IMR-90 (cell line): ENCODE results near the gene GLT1D1. TPM values are rescaled to one million over a fixed set of nuclear protein-coding genes. Genes with fewer than 3 reads are reported as not detected.

Source experiments
- ATAC-seq: fragments of 200-7000 bp; cut with Tn5 transposase; 2 replicates; pipeline ENCODE4 v1.9.1; 2020; ENCODE audit warnings: low read depth, mild to moderate bottlenecking, moderate library complexity
- BruUV-seq: library from RNA; stranded (reverse); fragments of 400-500 nt; replicated peaks from 2 replicates; lab custom pipeline; 2021; lab: Mats Ljungman, UMichigan
- CTCF ChIA-PET: fragments of 300-600 bp; formaldehyde crosslinking; extraction: SDS; loops from one replicate; lab custom pipeline; 2021; ENCODE audit warnings: antibody characterized with exemption; lab: Yijun Ruan, JAX
- POLR2A ChIA-PET: fragments of 300-600 bp; sonication (Branson Sonifier 250); formaldehyde crosslinking; loops from one replicate; lab custom pipeline; 2022; ENCODE audit warnings: antibody characterized with exemption; ENCODE audit not compliant: unreplicated experiment; lab: Charles Lee
- DNase-seq: peaks from one replicate; pipeline ENCODE4 v3.0.0; 2013
- H2AFZ ChIP-seq: replicated peaks from 2 replicates; pipeline ENCODE3; 2013; ENCODE audit warnings: low read length, mild to moderate bottlenecking; ENCODE audit not compliant: poor library complexity
- H2AK5ac ChIP-seq: 2 replicates; pipeline ENCODE4 v1.6.1; 2013; ENCODE audit warnings: low read depth, low read length, inconsistent platforms
- H2AK9ac ChIP-seq: replicated peaks from 2 replicates; pipeline ENCODE3; 2013; ENCODE audit warnings: mild to moderate bottlenecking, low read depth, low read length, moderate library complexity; ENCODE audit not compliant: poor library complexity
- H2BK120ac ChIP-seq: 2 replicates; pipeline ENCODE4 v1.6.1; 2013; ENCODE audit warnings: low read depth, low read length, inconsistent platforms
- H2BK15ac ChIP-seq: 3 replicates; pipeline ENCODE4 v1.6.1; 2013; ENCODE audit warnings: low read depth, low read length, inconsistent platforms
- H2BK20ac ChIP-seq: 2 replicates; pipeline ENCODE4 v1.6.1; 2013; ENCODE audit warnings: low read depth, mild to moderate bottlenecking, inconsistent platforms, low read length, moderate library complexity
- H2BK5ac ChIP-seq: 2 replicates; pipeline ENCODE4 v1.6.1; 2013; ENCODE audit warnings: mild to moderate bottlenecking, low read depth, low read length, inconsistent platforms; ENCODE audit not compliant: poor library complexity, severe bottlenecking
- H3K14ac ChIP-seq: replicated peaks from 2 replicates; pipeline ENCODE4 v1.6.1; 2013; ENCODE audit warnings: low read depth, low read length, inconsistent platforms
- H3K18ac ChIP-seq: 2 replicates; pipeline ENCODE4 v1.6.1; 2013; ENCODE audit warnings: low read depth, low read length, control low read depth
- H3K23ac ChIP-seq: 2 replicates; pipeline ENCODE4 v1.6.1; 2013; ENCODE audit warnings: low read depth, low read length, inconsistent platforms
- H3K27ac ChIP-seq: 2 replicates; pipeline ENCODE4 v1.5.1; 2013; ENCODE audit warnings: mild to moderate bottlenecking, control low read depth, low read length; ENCODE audit not compliant: insufficient read depth
- H3K27me3 ChIP-seq: 2 replicates; pipeline ENCODE4 v1.6.1; 2013; ENCODE audit warnings: low read length; ENCODE audit not compliant: control insufficient read depth, insufficient read depth
- H3K36me3 ChIP-seq: 2 replicates; pipeline ENCODE4 v1.6.1; 2013; ENCODE audit warnings: low read length, mixed read lengths; ENCODE audit not compliant: control insufficient read depth, insufficient read depth
- H3K4ac ChIP-seq: 2 replicates; pipeline ENCODE4 v1.6.1; 2013; ENCODE audit warnings: low read depth, low read length, inconsistent platforms
- H3K4me1 ChIP-seq: 2 replicates; pipeline ENCODE4 v1.6.1; 2013; ENCODE audit warnings: low read length, mixed read lengths; ENCODE audit not compliant: control insufficient read depth, insufficient read depth
- H3K4me2 ChIP-seq: 2 replicates; pipeline ENCODE4 v1.6.1; 2013; ENCODE audit warnings: low read depth, mild to moderate bottlenecking, control low read depth, low read length, moderate library complexity
- H3K4me3 ChIP-seq: 2 replicates; pipeline ENCODE4 v1.5.1; 2013; ENCODE audit warnings: low read depth, mild to moderate bottlenecking, control low read depth, low read length, moderate library complexity; ENCODE audit not compliant: insufficient read depth
- H3K56ac ChIP-seq: 2 replicates; pipeline ENCODE4 v1.6.1; 2013; ENCODE audit warnings: low read length, inconsistent platforms; ENCODE audit not compliant: insufficient read depth; ENCODE audit errors: extremely low read depth
- H3K79me1 ChIP-seq, 2 experiments: 2 replicates each; pipeline ENCODE4 v1.6.1; 2013; ENCODE audit warnings: low read length in 2 of 2, inconsistent platforms in 1 of 2, low read depth in 1 of 2
- H3K9ac ChIP-seq: 2 replicates; pipeline ENCODE4 v1.6.1; 2013; ENCODE audit warnings: low read depth, low read length, control low read depth
- H3K9me1 ChIP-seq: 2 replicates; pipeline ENCODE4 v1.6.1; 2013; ENCODE audit warnings: low read length, inconsistent platforms; ENCODE audit not compliant: insufficient read depth
- H3K9me3 ChIP-seq: 2 replicates; pipeline ENCODE4 v1.6.1; 2013; ENCODE audit warnings: low read length; ENCODE audit not compliant: control insufficient read depth, insufficient read depth
- H4K20me1 ChIP-seq: 2 replicates; pipeline ENCODE4 v1.6.1; 2013; ENCODE audit warnings: low read length, inconsistent platforms; ENCODE audit not compliant: insufficient read depth
- H4K5ac ChIP-seq: 2 replicates; pipeline ENCODE4 v1.6.1; 2013; ENCODE audit warnings: mild to moderate bottlenecking, low read depth, low read length, control low read depth
- H4K8ac ChIP-seq, 2 experiments: 2 replicates each; pipeline ENCODE4 v1.6.1; 2013; ENCODE audit warnings: low read depth in 2 of 2, low read length in 2 of 2, control low read depth in 1 of 2, inconsistent platforms in 1 of 2
- H4K91ac ChIP-seq: 2 replicates; pipeline ENCODE4 v1.6.1; 2013; ENCODE audit warnings: low read depth, low read length, inconsistent platforms; ENCODE audit not compliant: insufficient read depth
- BHLHE40 ChIP-seq: fragments of 150-350 bp; IDR thresholded peaks from 2 replicates; pipeline ENCODE4 v1.6.1; 2016; ENCODE audit warnings: mild to moderate bottlenecking, low read depth, low read length
- CEBPB ChIP-seq: IDR thresholded peaks from 2 replicates; pipeline ENCODE4 v1.6.1; 2012; ENCODE audit warnings: low read depth, low read length, improper control_type of control experiment
- CHD1 ChIP-seq: IDR thresholded peaks from 2 replicates; pipeline ENCODE4 v1.6.1; 2012; ENCODE audit warnings: low read depth, low read length, improper control_type of control experiment
- CTCF ChIP-seq: conservative IDR thresholded peaks from 2 replicates; pipeline ENCODE4 v1.5.1; 2012; ENCODE audit warnings: mild to moderate bottlenecking, low read depth, low read length, improper control_type of control experiment
- ELK1 ChIP-seq: fragments of 150-350 bp; IDR thresholded peaks from 2 replicates; pipeline ENCODE4 v1.6.1; 2016; ENCODE audit warnings: low read depth, mild to moderate bottlenecking, low read length, moderate library complexity, borderline replicate concordance
- FOS ChIP-seq: fragments of 150-350 bp; IDR thresholded peaks from 2 replicates; pipeline ENCODE4 v1.6.1; 2016; ENCODE audit warnings: low read depth, low read length
- MAFK ChIP-seq: IDR thresholded peaks from 2 replicates; pipeline ENCODE4 v1.6.1; 2012; ENCODE audit warnings: low read depth, low read length, improper control_type of control experiment
- MAZ ChIP-seq: IDR thresholded peaks from 2 replicates; pipeline ENCODE4 v1.6.1; 2012; ENCODE audit warnings: low read depth, mild to moderate bottlenecking, low read length, improper control_type of control experiment, moderate library complexity, borderline replicate concordance
- MXI1 ChIP-seq: IDR thresholded peaks from 2 replicates; pipeline ENCODE4 v1.6.1; 2012; ENCODE audit warnings: low read depth, mild to moderate bottlenecking, low read length, moderate library complexity, borderline replicate concordance
- NFE2L2 ChIP-seq: fragments of 150-350 bp; IDR thresholded peaks from 2 replicates; pipeline ENCODE4 v1.6.1; 2016; ENCODE audit warnings: low read depth, mild to moderate bottlenecking, low read length
- POLR2A ChIP-seq: IDR thresholded peaks from 2 replicates; pipeline ENCODE4 v1.6.1; 2012; ENCODE audit warnings: mild to moderate bottlenecking, low read depth, low read length
- RAD21 ChIP-seq: IDR thresholded peaks from 2 replicates; pipeline ENCODE4 v1.6.1; 2012; ENCODE audit warnings: low read length, improper control_type of control experiment
- RCOR1 ChIP-seq: IDR thresholded peaks from 2 replicates; pipeline ENCODE4 v1.6.1; 2012; ENCODE audit warnings: mild to moderate bottlenecking, low read length, improper control_type of control experiment; ENCODE audit not compliant: insufficient replicate concordance
- RFX5 ChIP-seq: IDR thresholded peaks from 2 replicates; pipeline ENCODE4 v1.8.0; 2012; ENCODE audit warnings: low read depth, mild to moderate bottlenecking, low read length, moderate library complexity
- SMC3 ChIP-seq: fragments of 150-350 bp; IDR thresholded peaks from 2 replicates; pipeline ENCODE4 v1.6.1; 2016; ENCODE audit warnings: low read depth, mild to moderate bottlenecking, antibody characterized with exemption, low read length, moderate library complexity
- USF2 ChIP-seq: fragments of 150-350 bp; IDR thresholded peaks from 2 replicates; pipeline ENCODE4 v1.6.1; 2017; ENCODE audit warnings: mild to moderate bottlenecking, antibody characterized with exemption, low read length, low read depth
- WGBS, 2 experiments: methylation state at CpG; one replicate each; pipeline versions ENCODE4 v1.1.5 to v1.1.7; 2013; ENCODE audit warnings: missing lambda C conversion rate in 2 of 2; ENCODE audit not compliant: insufficient read length in 1 of 2; ENCODE audit errors: extremely low coverage in 2 of 2; 5-methylcytosine and 5-hydroxymethylcytosine counted together
- dilution Hi-C: fragments of 300-500 bp; cut with HindIII; formaldehyde crosslinking; loops from one replicate; pipeline ENCODE4 v1.14.3; 2018; ENCODE audit warnings: low sequenced_read_pairs; ENCODE audit not compliant: unreplicated experiment
- in situ Hi-C: fragments of 300-500 bp; cut with MboI; formaldehyde crosslinking; loops from 3 replicates; pipeline ENCODE4 v1.14.3; 2019; ENCODE audit warnings: low sequenced_read_pairs, inconsistent platforms, mixed read lengths
- intact Hi-C: fragments of 100-400 bp; cut with micrococcal nuclease; formaldehyde crosslinking; loops from 2 replicates; pipeline ENCODE4 v1.10.0; 2022
- polyA plus RNA-seq, 3 experiments: library from polyadenylated mRNA; depleted of rRNA; stranded (reverse); fragments of >200 nt; gene quantifications; 2 replicates each; pipeline ENCODE4 v1.2.3, GENCODE V29; 2012; ENCODE audit warnings: low replicate concordance in 1 of 3
- total RNA-seq: library from RNA; depleted of rRNA; stranded (reverse); fragments of >200 nt; gene quantifications from 2 replicates; pipeline ENCODE4 v1.2.3, GENCODE V29; 2012

Gene GLT1D1
- total and polyA plus RNA-seq, 2 of the 4 experiments (the other 2 are of a cell fraction) = not detected

GRCh38 chr12:128929057-128929456 is 75.8 kb downstream of the GLT1D1 start:
- Histone ChIP-seq H2BK5ac (no peak overlapping the region), H3K9me1 (no peaks in the 10 kb centered on the region), H3K4me2 (no peak overlapping the region), H4K5ac (no peak overlapping the region), H3K4me1 (no peaks in the 10 kb centered on the region), H2AK9ac (no peak overlapping the region), H3K14ac (no peak overlapping the region), H3K9me3 (peaks cover 28% of the 10 kb centered on the region), H4K20me1 (no peaks in the 10 kb centered on the region), H3K23ac (no peak overlapping the region), H2BK20ac (no peak overlapping the region), H3K27ac (no peak overlapping the region), H2AFZ (no peak overlapping the region), H2BK15ac (no peak overlapping the region), H3K36me3 (no peaks in the 10 kb centered on the region), H3K18ac (no peak overlapping the region), H2AK5ac (no peak overlapping the region), H3K56ac (no peak overlapping the region), H4K8ac (no peak overlapping the region), H2BK120ac (no peak overlapping the region), H3K4ac (no peak overlapping the region), H4K91ac (no peak overlapping the region), H3K4me3 (no peak overlapping the region), H3K79me1 (no peaks in the 10 kb centered on the region), H3K27me3 (no peaks in the 10 kb centered on the region), H3K9ac (no peak overlapping the region)
- ATAC-seq (no peak), DNase-seq (no peak)
- TF ChIP-seq RCOR1 (no peak), MAZ (no peak), CTCF (no peak), BHLHE40 (no peak), SMC3 (no peak), CEBPB (no peak), FOS (no peak), POLR2A (no peak), NFE2L2 (no peak), RFX5 (no peak), USF2 (no peak), RAD21 (no peak), ELK1 (no peak), CHD1 (no peak), MXI1 (no peak), MAFK (no peak)
- no TSS peak for BruUV-seq
- intact Hi-C loops = no loop called here
- in situ Hi-C loops = no loop called here
- POLR2A ChIA-PET = no interaction called here
- CTCF ChIA-PET = no interaction called here
- 51% methylated on average over 10 of the region's 12 CpGs; no CpG with 5 or more reads in 1 of the 2 experiments for WGBS, 2 experiments
- dilution Hi-C loops = no loop called here
